ENCODE data around the gene ZC3H12D.
A peak's percentile ranks its signal among the peaks of the same experiment; 100 is the strongest.
"Not testable (repeated sequence)": the region's sequence is repeated elsewhere in the genome, so short reads cannot be mapped to it uniquely, and the experiment has no call there.

ZC3H12D gene

GRCh38 chr6:149448821-149449453, 35.9 kb downstream of the ZC3H12D start:
- TF ChIP-seq CTCF (conservative IDR thresholded peaks at IDR 0.05; ENCODE audit: low read depth, low read length): no peak
- no peak overlapping the region for H3K4me3 ChIP-seq (ENCODE audit: low read depth, low read length)
- DNase-seq (ENCODE audit: low read depth): no peak

- peak; percentile 17 for TF ChIP-seq CTCF (conservative IDR thresholded peaks at IDR 0.05; ENCODE audit: low read depth, low read length)
Observed at GRCh38 chr6:149446791-149447376, 37.9 kb downstream of the ZC3H12D start.

GRCh38 chr6:149445573-149445972, 39.2 kb downstream of the ZC3H12D start:
- no peak overlapping the region for H3K4me3 ChIP-seq (ENCODE audit: low read depth, low read length)
- no peak for TF ChIP-seq CTCF (conservative IDR thresholded peaks at IDR 0.05; ENCODE audit: low read depth, low read length)
- no peak for DNase-seq (ENCODE audit: low read depth)

More at GRCh38 chr6:149446791-149447376, 37.9 kb downstream of the ZC3H12D start:
- H3K4me3 ChIP-seq (ENCODE audit: low read depth, low read length): no peak overlapping the region
- DNase-seq (ENCODE audit: low read depth): no peak

GRCh38 chr6:149445095-149445466, 39.7 kb downstream of the ZC3H12D start:
- no peak for DNase-seq (ENCODE audit: low read depth)
- TF ChIP-seq CTCF (conservative IDR thresholded peaks at IDR 0.05; ENCODE audit: low read depth, low read length): no peak

GRCh38 chr6:149444360-149445094, 40.3 kb downstream of the ZC3H12D start:
- H3K4me3 ChIP-seq (ENCODE audit: low read depth, low read length); DNase-seq (ENCODE audit: low read depth): not testable (repeated sequence)

More at GRCh38 chr6:149445095-149445466, 39.7 kb downstream of the ZC3H12D start:
- no peak overlapping the region for H3K4me3 ChIP-seq (ENCODE audit: low read depth, low read length)

- H3K4me3 ChIP-seq (ENCODE audit: low read depth, low read length): no peak overlapping the region
- TF ChIP-seq CTCF (conservative IDR thresholded peaks at IDR 0.05; ENCODE audit: low read depth, low read length): no peak
- peak; percentile 65 for DNase-seq (ENCODE audit: low read depth)
Observed at GRCh38 chr6:149443411-149444181, 41.2 kb downstream of the ZC3H12D start.

- H3K4me3 ChIP-seq (ENCODE audit: low read depth, low read length): no peak overlapping the region
- no peak for TF ChIP-seq CTCF (conservative IDR thresholded peaks at IDR 0.05; ENCODE audit: low read depth, low read length)
- no peak for DNase-seq (ENCODE audit: low read depth)
Observed at GRCh38 chr6:149441740-149442139, 43.1 kb downstream of the ZC3H12D start.
